Activated T-cell treated with anti-CD3 and anti-CD28 coated beads, Interleukin-2, amount 50 U/mL, for 48 hours (primary cell): ENCODE results near the gene HNRNPH2.
A peak's percentile ranks its signal among the peaks of the same experiment; 100 is the strongest.

ENCODE experiments used
- DNase-seq, 2 experiments: peaks; one replicate each; pipeline ENCODE4 v3.0.0-alpha.2; 2020

HNRNPH2 gene, protein sequence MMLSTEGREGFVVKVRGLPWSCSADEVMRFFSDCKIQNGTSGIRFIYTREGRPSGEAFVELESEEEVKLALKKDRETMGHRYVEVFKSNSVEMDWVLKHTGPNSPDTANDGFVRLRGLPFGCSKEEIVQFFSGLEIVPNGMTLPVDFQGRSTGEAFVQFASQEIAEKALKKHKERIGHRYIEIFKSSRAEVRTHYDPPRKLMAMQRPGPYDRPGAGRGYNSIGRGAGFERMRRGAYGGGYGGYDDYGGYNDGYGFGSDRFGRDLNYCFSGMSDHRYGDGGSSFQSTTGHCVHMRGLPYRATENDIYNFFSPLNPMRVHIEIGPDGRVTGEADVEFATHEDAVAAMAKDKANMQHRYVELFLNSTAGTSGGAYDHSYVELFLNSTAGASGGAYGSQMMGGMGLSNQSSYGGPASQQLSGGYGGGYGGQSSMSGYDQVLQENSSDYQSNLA

GRCh38 chrX:101407748-101408531, at the start of gene HNRNPH2, which contains the start of gene GLA:
TSS of gene HNRNPH2 (plus strand) at chrX:101408222. CDS start at chrX:101411989, 3,767 bp downstream.
TSS of gene GLA (minus strand) at chrX:101407925. CDS start at chrX:101407903, 22 bp downstream.
- peak; percentile 87 to 89 for DNase-seq

- no peak for DNase-seq
These were observed 48.1 kb upstream of the HNRNPH2 start for GRCh38 chrX:101359966-101360365.

DNA sequence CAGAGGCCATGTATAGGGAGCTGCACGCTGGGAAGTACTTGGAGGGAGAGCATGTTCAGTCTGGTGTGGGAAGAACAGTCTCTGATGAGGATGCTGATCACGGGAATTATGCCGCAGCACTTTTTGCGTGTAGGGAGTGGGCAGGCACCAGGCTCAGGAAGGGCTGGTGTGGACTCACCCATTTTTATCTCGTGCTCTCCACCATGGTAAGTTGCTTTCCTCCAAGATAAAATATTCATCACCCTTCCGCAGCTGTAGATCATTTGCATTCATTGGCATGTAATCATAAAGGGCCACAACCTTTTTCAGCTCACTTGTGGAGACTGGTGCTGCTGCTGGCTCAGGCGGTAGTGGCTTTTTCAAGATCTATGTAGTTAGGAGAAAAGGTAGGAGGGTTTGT, 47.6 kb upstream of the HNRNPH2 start:
- no peak for DNase-seq

DNA sequence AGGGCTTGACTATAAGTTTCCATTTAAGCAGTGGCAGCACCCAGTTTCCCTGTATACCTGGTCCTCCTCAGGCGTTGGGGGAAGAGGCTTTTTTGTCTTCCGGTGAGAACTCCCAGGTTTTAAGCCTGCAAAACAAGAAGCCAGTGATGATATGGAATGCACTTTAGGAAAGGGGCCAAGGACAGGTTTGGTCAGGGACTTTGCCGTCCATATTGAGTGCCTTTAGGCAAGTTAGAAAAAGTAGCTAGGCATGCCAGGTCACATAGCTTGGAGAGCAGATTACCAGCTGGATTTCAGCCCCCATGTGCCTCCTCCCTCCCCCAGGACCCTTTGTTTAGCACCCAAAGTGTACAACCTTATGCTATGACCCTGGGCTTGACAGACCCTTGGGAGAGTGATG, 45.9 kb upstream of the HNRNPH2 start:
- no peak for DNase-seq

DNA sequence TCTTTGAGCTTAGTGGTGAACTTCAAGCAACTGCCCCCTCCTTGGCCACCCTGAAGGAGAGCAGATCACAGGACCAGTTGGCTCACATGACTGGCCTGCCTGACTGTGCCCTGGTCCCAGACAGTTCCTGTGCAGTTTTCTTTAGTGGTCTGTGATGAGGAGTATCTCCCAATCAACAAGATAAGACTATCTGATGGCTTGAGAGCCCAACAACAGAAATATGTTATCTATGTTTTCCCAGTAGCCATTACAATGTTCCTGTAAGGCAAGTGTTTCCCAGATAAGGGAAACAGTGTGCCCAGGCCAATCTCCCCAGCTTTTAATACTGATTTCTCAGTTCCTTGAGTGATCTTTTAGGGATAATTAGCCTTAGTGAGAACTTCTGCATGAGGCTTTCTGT, 45.3 kb upstream of the HNRNPH2 start:
- no peak for DNase-seq

GRCh38 chrX:101365301-101365795, 42.7 kb upstream of the HNRNPH2 start:
- no peak for DNase-seq

- no peak for DNase-seq
These were observed 39.2 kb upstream of the HNRNPH2 start for GRCh38 chrX:101368800-101369199.

- DNase-seq = no peak
These were observed 38.3 kb upstream of the HNRNPH2 start for GRCh38 chrX:101369687-101370086.

- no peak for DNase-seq
These were observed 37.0 kb upstream of the HNRNPH2 start for GRCh38 chrX:101370888-101371504.

- DNase-seq = no peak
These were observed 30.5 kb upstream of the HNRNPH2 start for GRCh38 chrX:101377547-101377946.

- no peak for DNase-seq
These were observed 24.3 kb upstream of the HNRNPH2 start for GRCh38 chrX:101383679-101384205.

GRCh38 chrX:101385026-101385684, 22.9 kb upstream of the HNRNPH2 start:
- DNase-seq = no peak

GRCh38 chrX:101385795-101386541, 22.1 kb upstream of the HNRNPH2 start, which contains the start of gene BTK:
TSS of gene BTK (minus strand) at chrX:101386191. CDS start at chrX:101375284, 10,907 bp downstream.
- DNase-seq = no peak

- no peak for DNase-seq
These were observed 21.5 kb upstream of the HNRNPH2 start for GRCh38 chrX:101386542-101386885.

- DNase-seq = no peak
These were observed 19.4 kb upstream of the HNRNPH2 start for GRCh38 chrX:101388604-101389003.

DNA sequence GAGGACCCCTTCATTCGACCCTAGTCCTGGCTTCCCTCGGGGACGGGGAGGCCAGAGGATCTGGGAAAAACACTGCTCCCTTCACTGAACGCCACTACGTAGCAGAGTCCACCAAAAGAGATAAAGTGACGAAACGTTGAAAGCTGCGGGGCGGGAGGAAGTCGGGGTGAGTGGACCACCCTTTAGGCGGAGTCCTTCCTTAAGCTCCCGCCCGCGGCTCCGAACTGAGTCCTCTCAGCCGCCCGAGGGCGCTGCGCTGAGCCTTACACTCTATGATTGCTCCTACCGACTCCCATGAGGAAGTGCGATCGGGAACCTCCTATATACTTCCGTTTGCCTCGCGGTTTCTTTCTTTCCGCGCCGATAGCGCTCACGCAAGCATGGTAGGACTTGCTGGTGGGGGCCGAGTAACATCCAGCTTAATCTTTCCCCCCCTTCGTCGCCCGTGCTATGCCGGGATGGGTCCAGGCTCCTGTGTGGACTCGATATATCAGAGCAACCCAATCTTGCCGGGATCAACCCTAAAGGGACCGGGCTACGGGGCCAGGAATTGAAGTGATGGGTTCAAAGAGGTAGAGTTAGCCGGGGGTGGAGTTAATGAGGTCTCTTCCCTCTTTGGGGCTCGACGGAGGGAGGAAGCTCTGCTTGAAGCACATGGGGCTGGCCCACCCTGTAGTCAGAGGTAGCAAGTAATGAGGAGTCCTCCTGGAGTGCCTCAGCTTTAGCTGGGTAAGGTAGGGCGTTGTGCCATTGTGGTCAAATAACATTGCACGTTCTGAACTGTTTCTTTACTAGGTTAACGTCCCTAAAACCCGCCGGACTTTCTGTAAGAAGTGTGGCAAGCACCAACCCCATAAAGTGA, 17.1 kb upstream of the HNRNPH2 start, which contains the start of gene RPL36A:
TSS of gene RPL36A (plus strand) at position 348 of the 862 bp plus-strand sequence. CDS start at position 381, 33 bp downstream.
- peak; percentile 85 to 88 for DNase-seq

DNA sequence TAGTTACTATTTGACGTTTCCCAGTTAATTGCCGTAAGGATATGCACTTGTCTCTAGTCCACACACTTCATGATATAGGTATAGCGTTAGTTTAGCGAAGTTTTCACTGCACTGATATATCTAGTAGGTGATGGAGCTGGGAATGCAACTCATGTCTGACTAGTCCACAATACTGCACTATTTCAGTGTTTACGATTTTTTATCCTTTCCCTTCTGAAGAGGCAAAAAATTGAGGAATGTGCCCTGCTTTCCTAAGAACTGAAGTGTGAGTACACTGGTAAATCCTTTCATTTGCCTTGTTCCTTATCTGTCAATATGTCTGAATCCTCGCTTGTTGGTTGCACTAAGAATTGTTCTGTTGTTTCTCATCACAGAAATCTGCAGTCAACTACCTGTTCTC, 16.2 kb upstream of the HNRNPH2 start:
- no peak for DNase-seq

- DNase-seq = no peak
These were observed 14.3 kb upstream of the HNRNPH2 start for GRCh38 chrX:101393530-101394305.

GRCh38 chrX:101394372-101394771, 13.7 kb upstream of the HNRNPH2 start:
- no peak for DNase-seq

DNA sequence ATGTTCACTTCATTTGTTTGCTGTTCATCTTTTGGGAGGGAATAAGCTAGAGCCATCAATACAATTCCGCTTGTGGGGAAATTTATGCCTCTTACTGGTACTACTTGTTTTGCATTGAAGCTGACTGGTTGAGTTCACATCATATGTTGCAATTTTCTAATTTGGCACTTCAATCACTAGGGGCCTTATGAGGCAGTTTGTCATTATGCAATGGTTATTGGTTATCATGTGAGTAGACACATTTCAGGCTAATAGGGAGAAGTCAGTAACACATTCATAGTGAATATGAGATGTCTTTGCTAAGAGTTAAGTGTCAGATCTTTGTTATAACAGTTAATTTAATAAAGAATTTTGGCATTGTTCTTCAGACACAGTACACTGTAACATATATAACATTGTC, 12.2 kb upstream of the HNRNPH2 start:
- no peak for DNase-seq
